Suprapubic skin (tissue), 4 donors: ENCODE data around the gene CFL1.

Experiments
- EP300 ChIP-seq: sonication (generic); formaldehyde crosslinking; IDR thresholded peaks from one replicate; pipeline ENCODE4 v1.6.1; 2017; ENCODE audit warnings: antibody characterized with exemption
- POLR2A ChIP-seq, 2 donors: fragments of 450-650 bp; IDR thresholded peaks; one replicate each; pipeline ENCODE4 v1.6.1; 2017; ENCODE audit warnings: antibody characterized with exemption in 2 of 2, mild to moderate bottlenecking in 2 of 2, moderate library complexity in 2 of 2
- POLR2AphosphoS5 ChIP-seq, 3 donors: sonication (generic); formaldehyde crosslinking; IDR thresholded peaks; one replicate each; pipeline ENCODE4 v1.6.1; 2017; ENCODE audit warnings: antibody characterized with exemption in 3 of 3
- TF ChIP-seq, protein P1 (sequence below), 2 donors: fragments of 200-600 bp in 1 of 2; fragments of 450-650 bp in 1 of 2; sonication (generic) in 1 of 2; IDR thresholded peaks; one replicate each; pipeline ENCODE4 v1.5.1; 2016 to 2019; ENCODE audit warnings: antibody characterized with exemption in 2 of 2, mild to moderate bottlenecking in 1 of 2, moderate library complexity in 1 of 2

DNA sequence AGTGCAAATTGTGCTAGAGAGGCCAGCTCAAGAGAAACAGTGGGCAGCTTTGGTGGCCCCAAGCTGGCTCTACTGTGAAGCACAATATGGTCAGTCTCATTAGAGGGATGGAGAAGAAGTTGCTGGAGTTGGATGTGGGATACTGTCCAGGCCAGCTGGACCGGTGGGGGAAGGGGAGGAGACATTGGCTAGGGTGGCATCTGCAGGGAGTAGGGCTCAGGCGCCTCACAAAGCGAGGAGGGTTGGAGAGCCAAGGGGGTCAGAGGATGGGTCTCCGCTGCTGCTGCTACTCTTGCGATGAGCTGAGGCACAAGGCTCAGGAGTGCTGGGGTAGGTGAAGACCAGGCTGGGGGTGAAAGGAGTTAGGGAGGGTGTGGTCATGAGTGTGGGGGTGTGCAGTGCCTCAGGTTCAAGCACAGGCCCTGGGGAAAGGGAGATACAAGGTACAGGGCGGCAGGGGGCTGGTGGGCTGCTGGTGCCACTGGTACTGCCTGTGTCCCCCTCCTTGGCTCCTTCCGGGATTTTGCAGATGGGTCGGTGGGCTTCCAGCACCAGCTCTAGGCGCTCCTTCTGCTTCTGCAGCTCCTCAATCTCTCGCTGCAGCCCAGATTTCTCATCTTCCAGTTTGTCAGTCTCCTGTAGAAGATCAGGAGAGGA lies 34.8 kb upstream of the CFL1 start:
- TF ChIP-seq POLR2AphosphoS5 (IDR thresholded peaks at IDR 0.05) (no peak), POLR2A (IDR thresholded peaks at IDR 0.05) (no peak), EP300 (no peak)
- TF ChIP-seq, protein P1, sequence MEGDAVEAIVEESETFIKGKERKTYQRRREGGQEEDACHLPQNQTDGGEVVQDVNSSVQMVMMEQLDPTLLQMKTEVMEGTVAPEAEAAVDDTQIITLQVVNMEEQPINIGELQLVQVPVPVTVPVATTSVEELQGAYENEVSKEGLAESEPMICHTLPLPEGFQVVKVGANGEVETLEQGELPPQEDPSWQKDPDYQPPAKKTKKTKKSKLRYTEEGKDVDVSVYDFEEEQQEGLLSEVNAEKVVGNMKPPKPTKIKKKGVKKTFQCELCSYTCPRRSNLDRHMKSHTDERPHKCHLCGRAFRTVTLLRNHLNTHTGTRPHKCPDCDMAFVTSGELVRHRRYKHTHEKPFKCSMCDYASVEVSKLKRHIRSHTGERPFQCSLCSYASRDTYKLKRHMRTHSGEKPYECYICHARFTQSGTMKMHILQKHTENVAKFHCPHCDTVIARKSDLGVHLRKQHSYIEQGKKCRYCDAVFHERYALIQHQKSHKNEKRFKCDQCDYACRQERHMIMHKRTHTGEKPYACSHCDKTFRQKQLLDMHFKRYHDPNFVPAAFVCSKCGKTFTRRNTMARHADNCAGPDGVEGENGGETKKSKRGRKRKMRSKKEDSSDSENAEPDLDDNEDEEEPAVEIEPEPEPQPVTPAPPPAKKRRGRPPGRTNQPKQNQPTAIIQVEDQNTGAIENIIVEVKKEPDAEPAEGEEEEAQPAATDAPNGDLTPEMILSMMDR (IDR thresholded peaks at IDR 0.05) = no peak
